ENCODE measurements around the gene MKNK2.

Gene MKNK2

GRCh38 chr19:2033115-2033824, 17.8 kb downstream of the MKNK2 start:
- no peak for TF ChIP-seq CTCF (IDR thresholded peaks at IDR 0.05; ENCODE audit: insufficient read depth, low read length, poor library complexity, severe bottlenecking)
- H3K27me3 ChIP-seq (replicated peaks; ENCODE audit: control insufficient read depth, insufficient read depth, low read length), result no peaks in the 10 kb centered on the region
- no peak for DNase-seq (ENCODE audit: extremely low read depth, insufficient read length)
- no peak overlapping the region for H3K4me3 ChIP-seq (replicated peaks; ENCODE audit: low read depth, low read length)
- no peaks in the 10 kb centered on the region for H3K36me3 ChIP-seq (ENCODE audit: control insufficient read depth, insufficient read depth, low read length)

- TF ChIP-seq CTCF (IDR thresholded peaks at IDR 0.05; ENCODE audit: insufficient read depth, low read length, poor library complexity, severe bottlenecking), result no peak
- H3K36me3 ChIP-seq (ENCODE audit: control insufficient read depth, insufficient read depth, low read length), result no peaks in the 10 kb centered on the region
- no peaks in the 10 kb centered on the region for H3K27me3 ChIP-seq (replicated peaks; ENCODE audit: control insufficient read depth, insufficient read depth, low read length)
- H3K4me3 ChIP-seq (replicated peaks; ENCODE audit: low read depth, low read length), result no peak overlapping the region
- no peak for DNase-seq (ENCODE audit: extremely low read depth, insufficient read length)
These were observed 18.6 kb downstream of the MKNK2 start for GRCh38 chr19:2032296-2032941.

- Histone ChIP-seq H3K4me3 (replicated peaks; ENCODE audit: low read depth, low read length) (no peak overlapping the region), H3K36me3 (ENCODE audit: control insufficient read depth, insufficient read depth, low read length) (no peaks in the 10 kb centered on the region), H3K27me3 (replicated peaks; ENCODE audit: control insufficient read depth, insufficient read depth, low read length) (no peaks in the 10 kb centered on the region)
- no peak for TF ChIP-seq CTCF (IDR thresholded peaks at IDR 0.05; ENCODE audit: insufficient read depth, low read length, poor library complexity, severe bottlenecking)
- no peak for DNase-seq (ENCODE audit: extremely low read depth, insufficient read length)
These were observed 23.7 kb downstream of the MKNK2 start for GRCh38 chr19:2027361-2027760.

- Histone ChIP-seq H3K4me3 (replicated peaks; ENCODE audit: low read depth, low read length) (no peak overlapping the region), H3K27me3 (replicated peaks; ENCODE audit: control insufficient read depth, insufficient read depth, low read length) (no peaks in the 10 kb centered on the region), H3K36me3 (ENCODE audit: control insufficient read depth, insufficient read depth, low read length) (no peaks in the 10 kb centered on the region)
- no peak for TF ChIP-seq CTCF (IDR thresholded peaks at IDR 0.05; ENCODE audit: insufficient read depth, low read length, poor library complexity, severe bottlenecking)
- no peak for DNase-seq (ENCODE audit: extremely low read depth, insufficient read length)
These were observed 24.3 kb downstream of the MKNK2 start for GRCh38 chr19:2026770-2027169.

- DNase-seq (ENCODE audit: extremely low read depth, insufficient read length), result no peak
- no peaks in the 10 kb centered on the region for H3K27me3 ChIP-seq (replicated peaks; ENCODE audit: control insufficient read depth, insufficient read depth, low read length)
- TF ChIP-seq CTCF (IDR thresholded peaks at IDR 0.05; ENCODE audit: insufficient read depth, low read length, poor library complexity, severe bottlenecking), result no peak
- H3K36me3 ChIP-seq (ENCODE audit: control insufficient read depth, insufficient read depth, low read length), result no peaks in the 10 kb centered on the region
- H3K4me3 ChIP-seq (replicated peaks; ENCODE audit: low read depth, low read length), result no peak overlapping the region
These were observed 28.8 kb downstream of the MKNK2 start for GRCh38 chr19:2022289-2022688.
